ENCODE measurements around the gene FBF1. TPM values are rescaled to one million over a fixed set of nuclear protein-coding genes. Genes with fewer than 3 reads are reported as not detected.
"Not testable (repeated sequence)": the region's sequence is repeated elsewhere in the genome, so short reads cannot be mapped to it uniquely, and the experiment has no call there.

Gene FBF1
- total RNA-seq, 1 experiment from 2014 or later, result 34.4 TPM

DNA sequence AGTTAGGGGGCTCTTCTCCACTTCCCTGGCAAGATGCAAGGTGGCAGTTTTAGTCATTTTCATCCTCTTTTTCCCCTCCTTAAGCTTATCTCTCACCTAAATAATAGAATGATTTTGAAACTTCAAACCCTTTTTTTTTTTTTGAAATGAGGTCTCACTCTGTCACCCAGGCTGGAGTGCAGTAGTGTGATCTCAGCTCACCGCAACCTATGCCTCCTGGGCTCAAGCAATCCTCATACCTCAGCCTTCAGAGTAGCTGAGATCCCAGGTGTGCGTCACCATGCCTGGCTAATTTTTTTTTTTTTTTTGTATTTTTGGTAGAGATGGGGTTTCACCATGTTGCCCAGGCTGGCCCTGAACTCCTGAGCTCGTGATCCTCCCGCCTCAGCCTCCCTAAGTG, 76.0 kb downstream of the FBF1 start:
- H3K4me1 ChIP-seq (ENCODE audit: insufficient read depth, low read length, poor library complexity, severe bottlenecking); BruUV-seq (replicated peaks); intact Hi-C loops (cut with micrococcal nuclease; ENCODE audit: unreplicated experiment); DNase-seq (ENCODE audit: low spot score); CTCF ChIA-PET; H3K27me3 ChIP-seq (replicated peaks; ENCODE audit: insufficient read depth, low read depth, low read length, poor library complexity); H3K9me3 ChIP-seq (ENCODE audit: low read depth, low read length, poor library complexity, severe bottlenecking); H3K4me3 ChIP-seq (ENCODE audit: low read depth, low read length, poor library complexity, severe bottlenecking); H3K27ac ChIP-seq (ENCODE audit: low read depth, low read length, poor library complexity, severe bottlenecking); POLR2A ChIA-PET (ENCODE audit: low non-redundant PET); H3K36me3 ChIP-seq (ENCODE audit: insufficient read depth, low read length, poor library complexity, severe bottlenecking): not testable (repeated sequence)

GRCh38 chr17:75864448-75864871, 76.4 kb downstream of the FBF1 start:
- POLR2A ChIA-PET (ENCODE audit: low non-redundant PET), result no interaction called here
- no peaks in the 10 kb centered on the region for H3K9me3 ChIP-seq (ENCODE audit: low read depth, low read length, poor library complexity, severe bottlenecking)
- no peak overlapping the region for H3K27ac ChIP-seq (ENCODE audit: low read depth, low read length, poor library complexity, severe bottlenecking)
- no peaks in the 10 kb centered on the region for H3K36me3 ChIP-seq (ENCODE audit: insufficient read depth, low read length, poor library complexity, severe bottlenecking)
- BruUV-seq (replicated peaks), result no TSS peak
- no peaks in the 10 kb centered on the region for H3K27me3 ChIP-seq (replicated peaks; ENCODE audit: insufficient read depth, low read depth, low read length, poor library complexity)
- no peak for TF ChIP-seq EZH2 (IDR thresholded peaks at IDR 0.05; ENCODE audit: borderline replicate concordance, low read depth, low read length, poor library complexity, severe bottlenecking)
- TF ChIP-seq, protein P1, sequence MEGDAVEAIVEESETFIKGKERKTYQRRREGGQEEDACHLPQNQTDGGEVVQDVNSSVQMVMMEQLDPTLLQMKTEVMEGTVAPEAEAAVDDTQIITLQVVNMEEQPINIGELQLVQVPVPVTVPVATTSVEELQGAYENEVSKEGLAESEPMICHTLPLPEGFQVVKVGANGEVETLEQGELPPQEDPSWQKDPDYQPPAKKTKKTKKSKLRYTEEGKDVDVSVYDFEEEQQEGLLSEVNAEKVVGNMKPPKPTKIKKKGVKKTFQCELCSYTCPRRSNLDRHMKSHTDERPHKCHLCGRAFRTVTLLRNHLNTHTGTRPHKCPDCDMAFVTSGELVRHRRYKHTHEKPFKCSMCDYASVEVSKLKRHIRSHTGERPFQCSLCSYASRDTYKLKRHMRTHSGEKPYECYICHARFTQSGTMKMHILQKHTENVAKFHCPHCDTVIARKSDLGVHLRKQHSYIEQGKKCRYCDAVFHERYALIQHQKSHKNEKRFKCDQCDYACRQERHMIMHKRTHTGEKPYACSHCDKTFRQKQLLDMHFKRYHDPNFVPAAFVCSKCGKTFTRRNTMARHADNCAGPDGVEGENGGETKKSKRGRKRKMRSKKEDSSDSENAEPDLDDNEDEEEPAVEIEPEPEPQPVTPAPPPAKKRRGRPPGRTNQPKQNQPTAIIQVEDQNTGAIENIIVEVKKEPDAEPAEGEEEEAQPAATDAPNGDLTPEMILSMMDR (conservative IDR thresholded peaks at IDR 0.05; ENCODE audit: low read depth, low read length), result no peak
- H3K4me3 ChIP-seq (ENCODE audit: low read depth, low read length, poor library complexity, severe bottlenecking), result no peak overlapping the region
- intact Hi-C loops (cut with micrococcal nuclease; ENCODE audit: unreplicated experiment), result no loop called here
- CTCF ChIA-PET, result no interaction called here
- H3K4me1 ChIP-seq (ENCODE audit: insufficient read depth, low read length, poor library complexity, severe bottlenecking), result no peaks in the 10 kb centered on the region
- DNase-seq (ENCODE audit: low spot score), result peak; percentile 51

- no peaks in the 10 kb centered on the region for H3K9me3 ChIP-seq (ENCODE audit: low read depth, low read length, poor library complexity, severe bottlenecking)
- POLR2A ChIA-PET (ENCODE audit: low non-redundant PET), result no interaction called here
- intact Hi-C loops (cut with micrococcal nuclease; ENCODE audit: unreplicated experiment), result no loop called here
- CTCF ChIA-PET, result no interaction called here
- no peak overlapping the region for H3K27ac ChIP-seq (ENCODE audit: low read depth, low read length, poor library complexity, severe bottlenecking)
- DNase-seq (ENCODE audit: low spot score), result no peak
- H3K36me3 ChIP-seq (ENCODE audit: insufficient read depth, low read length, poor library complexity, severe bottlenecking), result no peaks in the 10 kb centered on the region
- BruUV-seq (replicated peaks), result no TSS peak
- H3K27me3 ChIP-seq (replicated peaks; ENCODE audit: insufficient read depth, low read depth, low read length, poor library complexity), result no peaks in the 10 kb centered on the region
- TF ChIP-seq EZH2 (IDR thresholded peaks at IDR 0.05; ENCODE audit: borderline replicate concordance, low read depth, low read length, poor library complexity, severe bottlenecking), result no peak
- TF ChIP-seq, protein P1 (conservative IDR thresholded peaks at IDR 0.05; ENCODE audit: low read depth, low read length), result no peak
- no peak overlapping the region for H3K4me3 ChIP-seq (ENCODE audit: low read depth, low read length, poor library complexity, severe bottlenecking)
- H3K4me1 ChIP-seq (ENCODE audit: insufficient read depth, low read length, poor library complexity, severe bottlenecking), result no peaks in the 10 kb centered on the region
These were observed 78.9 kb downstream of the FBF1 start for GRCh38 chr17:75861927-75862317.

Other genes starting within 250 kb of the FBF1 start
- gene ITGB4, start 219.6 kb downstream of the FBF1 start, total RNA-seq (2021), result 0.95 and 2.4 TPM in 2 replicates
- 18.3 and 29.7 TPM in 2 replicates for gene GALK1, start 175.8 kb downstream of the FBF1 start, total RNA-seq (2021)
- gene UNK, start 156.2 kb downstream of the FBF1 start, total RNA-seq (2021), result 53.2 and 60.0 TPM in 2 replicates
- 0.37 and 2.2 TPM in 2 replicates for gene UNC13D, start 96.6 kb downstream of the FBF1 start, total RNA-seq (2021)
- 70.3 and 87.5 TPM in 2 replicates for gene WBP2, start 85.7 kb downstream of the FBF1 start, total RNA-seq (2021)
- gene TRIM47, start 62.5 kb downstream of the FBF1 start, total RNA-seq (2021), result 0.46 and 0.95 TPM in 2 replicates
- gene TRIM65, start 44.1 kb downstream of the FBF1 start, total RNA-seq (2021), result 46.1 and 47.9 TPM in 2 replicates
- 166 and 167 TPM in 2 replicates for gene MRPL38, start 36.2 kb downstream of the FBF1 start, total RNA-seq (2021)
- 35.0 and 39.5 TPM in 2 replicates for gene ACOX1, start 38.1 kb upstream of the FBF1 start, total RNA-seq (2021)
- 13.3 and 16.2 TPM in 2 replicates for gene TEN1, start 38.2 kb upstream of the FBF1 start, total RNA-seq (2021)
- 8.5 and 10.0 TPM in 2 replicates for gene CDK3, start 59.8 kb upstream of the FBF1 start, total RNA-seq (2021)
- 0.15 and 0.21 TPM in 2 replicates for gene EVPL, start 86.3 kb upstream of the FBF1 start, total RNA-seq (2021)
- gene SRP68, start 131.5 kb upstream of the FBF1 start, total RNA-seq (2021), result 96.4 and 101 TPM in 2 replicates
- not detected in 2 replicates for gene GALR2, start 133.7 kb upstream of the FBF1 start, total RNA-seq (2021)
- not detected in 2 replicates for gene ZACN, start 138.1 kb upstream of the FBF1 start, total RNA-seq (2021)
- 115 and 117 TPM in 2 replicates for gene EXOC7, start 162.7 kb upstream of the FBF1 start, total RNA-seq (2021)
- gene FOXJ1, start 200.2 kb upstream of the FBF1 start, total RNA-seq (2021), result 0.17 and 0.20 TPM in 2 replicates

Measured in A673 (cell line).